AG09309 (cell line): ENCODE measurements around the gene ANKRD31.

ENCODE experiments used
- DNase-seq: peaks from one replicate; pipeline ENCODE4 v3.0.0-alpha.2; 2010; ENCODE audit warnings: low read depth
- H3K4me3 ChIP-seq: 2 replicates; pipeline ENCODE4 v1.5.1; 2011; ENCODE audit warnings: mild to moderate bottlenecking, low read depth, low read length, moderate library complexity; ENCODE audit not compliant: control insufficient read depth
- TF ChIP-seq, protein P1 (sequence below): IDR thresholded peaks from 2 replicates; pipeline ENCODE4 v1.5.1; 2011; ENCODE audit warnings: mild to moderate bottlenecking, low read depth, low read length, inconsistent platforms; ENCODE audit not compliant: insufficient read depth, control insufficient read depth; ENCODE audit errors: missing control alignments

ANKRD31 gene

DNA sequence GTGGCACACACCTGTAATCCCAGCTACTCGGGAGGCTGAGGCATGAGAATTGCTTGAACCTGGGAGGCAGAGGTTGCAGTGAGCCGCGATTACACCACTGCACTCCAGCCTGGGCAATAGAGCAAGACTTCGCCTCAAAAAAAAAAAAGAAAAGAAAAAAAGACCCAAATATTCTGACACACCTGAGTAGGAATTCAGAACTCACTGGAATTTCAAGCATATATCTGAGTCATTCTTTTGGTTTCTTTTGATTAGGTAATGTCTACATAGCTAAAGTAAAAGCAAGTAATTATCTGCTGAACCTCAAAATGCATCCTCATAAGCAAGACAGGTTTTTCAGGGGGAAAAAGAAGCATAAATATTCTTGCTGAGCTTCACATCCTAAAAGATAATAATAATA, 35.9 kb downstream of the ANKRD31 start:
- H3K4me3 ChIP-seq, result no peak overlapping the region
- no peak for DNase-seq
- TF ChIP-seq, protein P1, sequence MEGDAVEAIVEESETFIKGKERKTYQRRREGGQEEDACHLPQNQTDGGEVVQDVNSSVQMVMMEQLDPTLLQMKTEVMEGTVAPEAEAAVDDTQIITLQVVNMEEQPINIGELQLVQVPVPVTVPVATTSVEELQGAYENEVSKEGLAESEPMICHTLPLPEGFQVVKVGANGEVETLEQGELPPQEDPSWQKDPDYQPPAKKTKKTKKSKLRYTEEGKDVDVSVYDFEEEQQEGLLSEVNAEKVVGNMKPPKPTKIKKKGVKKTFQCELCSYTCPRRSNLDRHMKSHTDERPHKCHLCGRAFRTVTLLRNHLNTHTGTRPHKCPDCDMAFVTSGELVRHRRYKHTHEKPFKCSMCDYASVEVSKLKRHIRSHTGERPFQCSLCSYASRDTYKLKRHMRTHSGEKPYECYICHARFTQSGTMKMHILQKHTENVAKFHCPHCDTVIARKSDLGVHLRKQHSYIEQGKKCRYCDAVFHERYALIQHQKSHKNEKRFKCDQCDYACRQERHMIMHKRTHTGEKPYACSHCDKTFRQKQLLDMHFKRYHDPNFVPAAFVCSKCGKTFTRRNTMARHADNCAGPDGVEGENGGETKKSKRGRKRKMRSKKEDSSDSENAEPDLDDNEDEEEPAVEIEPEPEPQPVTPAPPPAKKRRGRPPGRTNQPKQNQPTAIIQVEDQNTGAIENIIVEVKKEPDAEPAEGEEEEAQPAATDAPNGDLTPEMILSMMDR, result no peak

DNA sequence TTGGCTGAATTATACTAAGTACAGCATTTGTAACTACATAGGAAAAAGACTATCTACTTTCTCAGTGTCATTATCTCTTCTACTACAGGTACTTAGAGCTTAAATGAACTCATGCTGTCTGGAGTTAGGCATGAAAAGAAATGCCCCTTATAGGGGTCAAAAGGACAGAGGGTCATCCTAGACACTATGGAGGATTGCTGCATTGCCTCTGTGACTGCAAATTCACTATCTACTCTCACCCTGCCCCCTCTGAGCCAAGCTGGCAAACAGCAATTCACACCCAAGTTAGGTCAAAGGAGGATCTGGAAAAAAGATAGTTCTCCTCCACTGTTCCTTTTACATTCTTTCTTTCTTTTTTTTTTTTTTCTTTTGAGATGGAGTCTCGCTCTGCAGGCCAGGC, 36.7 kb downstream of the ANKRD31 start:
- no peak for DNase-seq
- no peak overlapping the region for H3K4me3 ChIP-seq
- TF ChIP-seq, protein P1, result no peak

GRCh38 chr5:75199071-75199470, 37.6 kb downstream of the ANKRD31 start:
- TF ChIP-seq, protein P1, result no peak
- DNase-seq, result no peak
- H3K4me3 ChIP-seq, result no peak overlapping the region

GRCh38 chr5:75197745-75198144, 38.9 kb downstream of the ANKRD31 start:
- H3K4me3 ChIP-seq, result no peak overlapping the region
- TF ChIP-seq, protein P1, result no peak
- DNase-seq, result no peak

DNA sequence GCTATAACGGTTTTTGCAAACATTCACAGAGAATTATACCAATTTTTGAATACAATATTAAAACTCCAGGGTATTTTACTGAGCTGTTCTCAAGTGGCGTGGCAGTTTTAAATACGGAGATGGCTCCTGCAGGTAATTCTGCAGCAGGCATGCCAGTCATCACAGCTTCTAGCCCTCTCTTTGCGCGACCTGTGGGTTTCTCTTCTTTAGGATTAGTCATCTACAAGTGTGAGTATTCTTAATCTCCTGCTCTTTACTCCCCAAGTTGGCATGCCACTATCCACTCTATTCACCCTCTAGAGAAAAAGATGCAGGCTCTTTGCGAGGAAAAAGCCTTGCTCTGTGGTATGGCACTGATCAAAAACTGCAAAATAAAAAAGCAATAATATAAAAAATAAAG, 43.9 kb downstream of the ANKRD31 start:
- no peak overlapping the region for H3K4me3 ChIP-seq
- TF ChIP-seq, protein P1, result no peak
- no peak for DNase-seq

DNA sequence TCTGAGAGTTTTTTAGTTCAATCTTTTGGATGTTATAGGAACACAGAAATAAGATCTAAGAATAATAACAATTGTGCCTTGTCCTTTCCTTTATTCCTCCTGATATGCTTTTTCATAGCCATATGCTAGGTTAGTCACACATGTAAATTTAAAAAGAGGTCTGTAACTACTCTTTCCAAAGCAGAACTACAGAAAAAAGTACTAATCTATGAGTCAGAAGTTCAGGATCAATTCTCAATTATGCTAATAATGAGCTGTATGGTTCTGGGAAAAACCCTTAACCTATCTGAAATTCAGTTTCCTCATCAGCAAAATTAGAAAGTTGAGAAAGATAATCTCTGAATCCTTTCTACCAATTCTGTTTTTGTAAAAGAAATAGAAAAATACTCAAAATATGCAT, 44.4 kb downstream of the ANKRD31 start:
- TF ChIP-seq, protein P1, result no peak
- H3K4me3 ChIP-seq, result no peak overlapping the region
- DNase-seq, result no peak

DNA sequence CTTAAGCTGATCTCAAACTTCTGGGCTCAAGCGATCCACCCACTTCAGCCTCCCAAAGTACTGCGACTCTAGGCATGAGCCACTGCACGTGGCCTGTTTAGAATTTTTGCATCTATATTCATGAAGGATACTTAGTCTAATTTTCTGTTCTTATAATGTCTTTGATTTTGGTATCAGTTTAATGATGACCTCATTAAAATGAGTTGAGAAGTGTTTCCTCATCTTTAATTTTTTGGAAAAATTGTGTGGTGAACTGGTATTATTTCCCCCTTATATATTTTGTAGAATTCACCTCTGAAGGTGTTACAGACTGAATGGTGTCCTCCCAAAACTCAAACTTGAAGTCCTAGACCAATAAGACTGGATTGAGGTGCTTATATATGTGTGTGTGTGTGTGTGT, 46.5 kb downstream of the ANKRD31 start:
- no peak overlapping the region for H3K4me3 ChIP-seq
- TF ChIP-seq, protein P1, result no peak
- DNase-seq, result no peak
